Measurements from ENCODE around the gene DCAF11. TPM values are rescaled to one million over a fixed set of nuclear protein-coding genes. Genes with fewer than 3 reads are reported as not detected.
A peak's percentile ranks its signal among the peaks of the same experiment; 100 is the strongest.

The DCAF11 gene
- total and polyA plus RNA-seq, 2 of the 13 experiments (the other 11 are each of a cell fraction or from before 2014, with no cell fraction given) = 150 to 257 TPM

DNA sequence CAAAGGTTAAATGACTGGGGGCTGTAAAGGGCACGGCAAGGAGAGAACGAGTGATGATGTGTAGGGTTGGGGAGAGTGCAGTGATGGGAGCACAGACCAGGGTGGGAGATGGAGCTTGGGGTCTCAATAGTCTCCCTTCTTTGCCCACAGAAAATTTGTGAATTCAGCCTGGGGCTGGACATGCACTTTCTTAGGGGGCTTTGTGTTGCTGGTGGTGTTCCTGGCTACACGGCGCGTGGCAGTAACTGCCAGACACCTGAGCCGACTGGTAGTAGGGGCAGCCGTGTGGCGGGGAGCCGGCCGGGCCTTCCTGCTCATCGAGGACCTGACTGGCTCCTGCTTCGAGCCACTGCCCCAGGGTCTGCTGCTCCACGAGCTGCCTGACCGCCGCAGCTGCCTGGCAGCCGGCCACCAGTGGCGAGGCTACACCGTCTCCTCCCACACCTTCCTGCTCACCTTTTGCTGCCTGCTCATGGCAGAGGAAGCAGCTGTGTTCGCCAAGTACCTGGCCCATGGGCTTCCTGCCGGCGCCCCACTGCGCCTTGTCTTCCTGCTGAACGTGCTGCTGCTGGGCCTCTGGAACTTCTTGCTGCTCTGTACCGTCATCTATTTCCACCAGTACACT is 17.6 kb downstream of the DCAF11 start (continued):
- TF ChIP-seq, protein P1, sequence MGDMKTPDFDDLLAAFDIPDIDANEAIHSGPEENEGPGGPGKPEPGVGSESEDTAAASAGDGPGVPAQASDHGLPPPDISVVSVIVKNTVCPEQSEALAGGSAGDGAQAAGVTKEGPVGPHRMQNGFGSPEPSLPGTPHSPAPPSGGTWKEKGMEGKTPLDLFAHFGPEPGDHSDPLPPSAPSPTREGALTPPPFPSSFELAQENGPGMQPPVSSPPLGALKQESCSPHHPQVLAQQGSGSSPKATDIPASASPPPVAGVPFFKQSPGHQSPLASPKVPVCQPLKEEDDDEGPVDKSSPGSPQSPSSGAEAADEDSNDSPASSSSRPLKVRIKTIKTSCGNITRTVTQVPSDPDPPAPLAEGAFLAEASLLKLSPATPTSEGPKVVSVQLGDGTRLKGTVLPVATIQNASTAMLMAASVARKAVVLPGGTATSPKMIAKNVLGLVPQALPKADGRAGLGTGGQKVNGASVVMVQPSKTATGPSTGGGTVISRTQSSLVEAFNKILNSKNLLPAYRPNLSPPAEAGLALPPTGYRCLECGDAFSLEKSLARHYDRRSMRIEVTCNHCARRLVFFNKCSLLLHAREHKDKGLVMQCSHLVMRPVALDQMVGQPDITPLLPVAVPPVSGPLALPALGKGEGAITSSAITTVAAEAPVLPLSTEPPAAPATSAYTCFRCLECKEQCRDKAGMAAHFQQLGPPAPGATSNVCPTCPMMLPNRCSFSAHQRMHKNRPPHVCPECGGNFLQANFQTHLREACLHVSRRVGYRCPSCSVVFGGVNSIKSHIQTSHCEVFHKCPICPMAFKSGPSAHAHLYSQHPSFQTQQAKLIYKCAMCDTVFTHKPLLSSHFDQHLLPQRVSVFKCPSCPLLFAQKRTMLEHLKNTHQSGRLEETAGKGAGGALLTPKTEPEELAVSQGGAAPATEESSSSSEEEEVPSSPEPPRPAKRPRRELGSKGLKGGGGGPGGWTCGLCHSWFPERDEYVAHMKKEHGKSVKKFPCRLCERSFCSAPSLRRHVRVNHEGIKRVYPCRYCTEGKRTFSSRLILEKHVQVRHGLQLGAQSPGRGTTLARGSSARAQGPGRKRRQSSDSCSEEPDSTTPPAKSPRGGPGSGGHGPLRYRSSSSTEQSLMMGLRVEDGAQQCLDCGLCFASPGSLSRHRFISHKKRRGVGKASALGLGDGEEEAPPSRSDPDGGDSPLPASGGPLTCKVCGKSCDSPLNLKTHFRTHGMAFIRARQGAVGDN (CRISPR knock-in tag; IDR thresholded peaks at IDR 0.05) = peak; percentile 71
- TF ChIP-seq AGO2 (optimal IDR thresholded peaks at IDR 0.05; ENCODE audit: low read depth, low read length) = peak; percentile 51
- TF ChIP-seq ZNF256 (CRISPR knock-in tag; conservative IDR thresholded peaks at IDR 0.05) = 0 out of 2 replicates have a peak, but pooled peaks have one; percentile 42
- no peak for TF ChIP-seq SALL2 (CRISPR knock-in tag; IDR thresholded peaks at IDR 0.05)
- TF ChIP-seq ZNF773 (CRISPR knock-in tag; IDR thresholded peaks at IDR 0.05; ENCODE audit: borderline replicate concordance) = peak; percentile 70; the same call in 1 of the 2 replicates
- no peak for TF ChIP-seq ZNF780A (CRISPR knock-in tag; IDR thresholded peaks at IDR 0.05)
- peak; percentile 33; the same call in 1 of the 2 replicates for TF ChIP-seq ARHGAP35 (CRISPR knock-in tag; IDR thresholded peaks at IDR 0.05; ENCODE audit: borderline replicate concordance)
- 0 out of 2 replicates have a peak, but pooled peaks have one; percentile 13 for TF ChIP-seq KDM2A (CRISPR knock-in tag; IDR thresholded peaks at IDR 0.05; ENCODE audit: borderline replicate concordance, low read depth)
- TF ChIP-seq ZNF878 (CRISPR knock-in tag; IDR thresholded peaks at IDR 0.05) = no peak
- TF ChIP-seq MYC (CRISPR knock-in tag; IDR thresholded peaks at IDR 0.05; ENCODE audit: borderline replicate concordance) = 0 out of 2 replicates have a peak, but pooled peaks have one; percentile 19
- TF ChIP-seq HDAC6 (IDR thresholded peaks at IDR 0.05; ENCODE audit: low read depth, low read length) = no peak
- TF ChIP-seq ZNF567 (CRISPR knock-in tag; IDR thresholded peaks at IDR 0.05; ENCODE audit: borderline replicate concordance) = 0 out of 2 replicates have a peak, but pooled peaks have one; percentile 48
- 0 out of 2 replicates have a peak, but pooled peaks have one; percentile 89 for TF ChIP-seq MATR3 (CRISPR knock-in tag; IDR thresholded peaks at IDR 0.05)
- 0 out of 2 replicates have a peak, but pooled peaks have one; percentile 17 for TF ChIP-seq RXRA (CRISPR knock-in tag; IDR thresholded peaks at IDR 0.05)
- peak; percentile 71; the same call in 1 of the 2 replicates for TF ChIP-seq ZNF768 (CRISPR knock-in tag; IDR thresholded peaks at IDR 0.05)
- TF ChIP-seq, protein P2, sequence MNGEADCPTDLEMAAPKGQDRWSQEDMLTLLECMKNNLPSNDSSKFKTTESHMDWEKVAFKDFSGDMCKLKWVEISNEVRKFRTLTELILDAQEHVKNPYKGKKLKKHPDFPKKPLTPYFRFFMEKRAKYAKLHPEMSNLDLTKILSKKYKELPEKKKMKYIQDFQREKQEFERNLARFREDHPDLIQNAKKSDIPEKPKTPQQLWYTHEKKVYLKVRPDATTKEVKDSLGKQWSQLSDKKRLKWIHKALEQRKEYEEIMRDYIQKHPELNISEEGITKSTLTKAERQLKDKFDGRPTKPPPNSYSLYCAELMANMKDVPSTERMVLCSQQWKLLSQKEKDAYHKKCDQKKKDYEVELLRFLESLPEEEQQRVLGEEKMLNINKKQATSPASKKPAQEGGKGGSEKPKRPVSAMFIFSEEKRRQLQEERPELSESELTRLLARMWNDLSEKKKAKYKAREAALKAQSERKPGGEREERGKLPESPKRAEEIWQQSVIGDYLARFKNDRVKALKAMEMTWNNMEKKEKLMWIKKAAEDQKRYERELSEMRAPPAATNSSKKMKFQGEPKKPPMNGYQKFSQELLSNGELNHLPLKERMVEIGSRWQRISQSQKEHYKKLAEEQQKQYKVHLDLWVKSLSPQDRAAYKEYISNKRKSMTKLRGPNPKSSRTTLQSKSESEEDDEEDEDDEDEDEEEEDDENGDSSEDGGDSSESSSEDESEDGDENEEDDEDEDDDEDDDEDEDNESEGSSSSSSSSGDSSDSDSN (CRISPR knock-in tag; IDR thresholded peaks at IDR 0.05) = 0 out of 2 replicates have a peak, but pooled peaks have one; percentile 28
- 0 out of 2 replicates have a peak, but pooled peaks have one; percentile 40 for TF ChIP-seq MED13 (CRISPR knock-in tag; IDR thresholded peaks at IDR 0.05)
- TF ChIP-seq PCBP1 (IDR thresholded peaks at IDR 0.05; ENCODE audit: borderline replicate concordance, low read depth, low read length) = no peak
- peak; percentile 61; the same call in 1 of the 2 replicates for TF ChIP-seq ZNF839 (CRISPR knock-in tag; IDR thresholded peaks at IDR 0.05; ENCODE audit: borderline replicate concordance)
- TF ChIP-seq CC2D1A (CRISPR knock-in tag; IDR thresholded peaks at IDR 0.05) = no peak
- TF ChIP-seq MED1 (CRISPR knock-in tag; IDR thresholded peaks at IDR 0.05) = no peak
- peak; percentile 29; the same call in 1 of the 2 replicates for TF ChIP-seq ZNF350 (CRISPR knock-in tag; IDR thresholded peaks at IDR 0.05; ENCODE audit: borderline replicate concordance, low read depth)
- TF ChIP-seq ZNF225 (CRISPR knock-in tag; IDR thresholded peaks at IDR 0.05) = peak; percentile 53; the same call in 1 of the 2 replicates
- peak; percentile 42; the same call in 1 of the 2 replicates for TF ChIP-seq MTA1 (CRISPR knock-in tag; IDR thresholded peaks at IDR 0.05; ENCODE audit: borderline replicate concordance)
